Raji (cell line): ENCODE data around the gene DDAH1.

Source experiments
- POLR2A ChIP-seq: IDR thresholded peaks from 2 replicates; pipeline ENCODE4 v1.6.1; 2011; ENCODE audit warnings: low read depth, low read length, control low read depth; ENCODE audit not compliant: insufficient read depth

The DDAH1 gene

GRCh38 chr1:85277802-85278201 lies 187.2 kb downstream of the DDAH1 start:
- TF ChIP-seq POLR2A, result no peak

GRCh38 chr1:85276978-85277639 lies 187.8 kb downstream of the DDAH1 start:
- no peak for TF ChIP-seq POLR2A

DNA sequence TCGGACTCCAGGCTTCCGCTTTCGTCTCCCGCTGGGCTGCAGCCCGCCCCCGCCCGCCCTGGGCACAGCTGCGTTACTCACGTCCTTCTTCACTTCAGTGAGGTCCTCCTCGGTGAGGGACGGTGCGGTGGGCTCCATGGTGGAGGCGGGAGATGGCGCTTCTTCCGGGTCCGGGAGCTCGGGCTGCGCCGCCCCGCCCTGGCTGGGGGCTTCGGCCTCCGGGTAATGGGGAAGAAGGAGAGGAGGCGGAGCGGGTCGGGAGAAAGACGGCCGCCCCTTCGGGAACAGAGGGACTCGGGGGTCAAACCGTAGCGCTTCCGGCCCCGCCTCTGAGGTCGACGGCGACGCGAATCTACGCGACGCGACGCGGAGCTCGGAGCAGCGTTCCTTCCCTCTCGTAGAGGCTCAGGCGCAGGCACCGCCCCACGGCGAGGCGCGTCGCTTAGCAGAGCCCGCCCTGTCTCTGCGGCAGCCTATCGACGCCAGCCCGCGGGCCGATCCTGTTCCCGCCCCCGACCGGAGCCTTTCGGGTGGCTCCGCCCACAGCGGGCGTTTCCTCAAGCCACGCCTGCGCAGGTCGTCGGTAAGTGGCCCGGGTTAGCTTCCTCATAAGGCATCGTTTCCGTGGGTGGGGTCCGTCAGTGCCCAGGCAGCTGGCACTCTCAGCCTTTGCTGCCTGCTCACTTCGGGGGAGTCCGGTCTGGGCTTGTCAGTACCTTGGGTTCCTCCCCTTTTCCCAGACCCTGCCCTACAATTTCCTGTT lies 188.6 kb downstream of the DDAH1 start, which contains the start of gene BCL10:
BCL10 (minus strand) TSS at position 418 of the 763 bp plus-strand sequence; CDS start at position 138, 280 bp downstream.
- TF ChIP-seq POLR2A, result peak; percentile 77

- TF ChIP-seq POLR2A, result peak; percentile 38; the same call in 1 of the 2 replicates
Measured at GRCh38 chr1:85275701-85276214, 189.2 kb downstream of the DDAH1 start.

GRCh38 chr1:85274969-85275453 lies 189.9 kb downstream of the DDAH1 start:
- no peak for TF ChIP-seq POLR2A

- no peak for TF ChIP-seq POLR2A
Measured at GRCh38 chr1:85273397-85273796, 191.6 kb downstream of the DDAH1 start.

GRCh38 chr1:85268801-85269585 lies 196.0 kb downstream of the DDAH1 start:
- no peak for TF ChIP-seq POLR2A
